GM21360 (cell line): ENCODE results near the gene LRIG1.

ENCODE experiments used
- ATAC-seq: cut with Tn5 transposase; IDR thresholded peaks from one replicate; pipeline ENCODE4 v1.9.1; 2021; ENCODE audit warnings: mild to moderate bottlenecking, moderate library complexity; ENCODE audit not compliant: unreplicated experiment

The LRIG1 gene

GRCh38 chr3:66394019-66394752 lies 106.6 kb downstream of the LRIG1 start:
- ATAC-seq, result peak; percentile 79

- peak; percentile 8 for ATAC-seq
Measured at GRCh38 chr3:66393333-66394005, 107.4 kb downstream of the LRIG1 start.

GRCh38 chr3:66392966-66393332 lies 107.9 kb downstream of the LRIG1 start:
- ATAC-seq, result no peak

- ATAC-seq, result no peak
Measured at GRCh38 chr3:66392512-66392911, 108.3 kb downstream of the LRIG1 start.

- peak; percentile 34 for ATAC-seq
Measured at GRCh38 chr3:66390013-66390412, 110.8 kb downstream of the LRIG1 start.

GRCh38 chr3:66386925-66387650 lies 113.7 kb downstream of the LRIG1 start:
- peak; percentile 55 for ATAC-seq

- ATAC-seq, result peak; percentile 76
Measured at GRCh38 chr3:66386011-66386924, 114.6 kb downstream of the LRIG1 start.

GRCh38 chr3:66385066-66385465 lies 115.8 kb downstream of the LRIG1 start:
- no peak for ATAC-seq

GRCh38 chr3:66383998-66384745 lies 116.7 kb downstream of the LRIG1 start:
- no peak for ATAC-seq

GRCh38 chr3:66383023-66383422 lies 117.8 kb downstream of the LRIG1 start:
- ATAC-seq, result no peak

GRCh38 chr3:66382142-66382541 lies 118.7 kb downstream of the LRIG1 start:
- ATAC-seq, result no peak

- ATAC-seq, result no peak
Measured at GRCh38 chr3:66381626-66382025, 119.2 kb downstream of the LRIG1 start.

- ATAC-seq, result no peak
Measured at GRCh38 chr3:66380200-66380932, 120.5 kb downstream of the LRIG1 start.

- no peak for ATAC-seq
Measured at GRCh38 chr3:66379565-66379964, 121.3 kb downstream of the LRIG1 start.

- ATAC-seq, result no peak
Measured at GRCh38 chr3:66378256-66378655, 122.6 kb downstream of the LRIG1 start.

- ATAC-seq, result no peak
Measured at GRCh38 chr3:66377800-66378199, 123.0 kb downstream of the LRIG1 start.

GRCh38 chr3:66376568-66376967 lies 124.3 kb downstream of the LRIG1 start:
- ATAC-seq, result no peak

- no peak for ATAC-seq
Measured at GRCh38 chr3:66372681-66373350, 128.0 kb downstream of the LRIG1 start.

GRCh38 chr3:66371432-66371831 lies 129.4 kb downstream of the LRIG1 start:
- no peak for ATAC-seq
